Measurements from ENCODE around the gene ZFP28. TPM values are rescaled to one million over a fixed set of nuclear protein-coding genes. Genes with fewer than 3 reads are reported as not detected.
A peak's percentile ranks its signal among the peaks of the same experiment; 100 is the strongest.

The ZFP28 gene
- total RNA-seq (8.0 and 14.9 TPM in 2 replicates), polyA plus RNA-seq (6.1 and 7.5 TPM in 2 replicates), polyA minus RNA-seq (ENCODE audit: low replicate concordance) (3.7 and 6.1 TPM in 2 replicates)
- polyA plus RNA-seq (2012), result 4.4 and 5.4 TPM in 2 replicates

DNA sequence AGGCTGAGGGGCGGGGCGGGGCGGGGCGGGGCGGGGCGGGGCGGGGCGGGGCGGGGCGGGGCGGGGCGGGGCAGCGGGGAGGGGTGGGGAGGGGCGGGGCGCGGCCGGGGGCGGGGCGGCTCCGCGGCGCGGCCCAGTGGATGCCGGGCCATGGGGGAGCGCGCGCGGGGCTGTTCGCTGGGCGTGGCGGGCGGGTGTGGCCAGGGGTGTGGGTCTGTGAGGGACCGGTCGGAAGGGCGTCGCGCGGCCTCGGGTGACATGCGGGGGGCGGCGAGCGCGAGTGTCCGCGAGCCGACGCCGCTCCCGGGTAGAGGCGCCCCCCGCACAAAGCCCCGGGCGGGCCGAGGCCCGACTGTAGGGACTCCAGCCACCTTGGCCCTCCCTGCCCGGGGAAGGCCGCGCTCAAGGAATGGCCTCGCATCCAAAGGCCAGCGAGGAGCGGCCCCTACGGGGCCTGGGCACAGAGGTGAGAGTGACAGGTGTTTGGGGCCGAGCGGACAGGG lies at the start of gene ZFP28:
TSS of gene ZFP28 (plus strand) at position 188 of the 503 bp plus-strand sequence. CDS start at position 259, 71 bp downstream.
- Histone ChIP-seq H4K20me1 (ENCODE audit: control insufficient read depth, extremely low read depth, insufficient read depth, low read length) (no peaks in the 10 kb centered on the region), H3K4me2 (ENCODE audit: extremely low read depth, insufficient read depth, low read length) (peak within 1 kb of the TSS; percentile 92), H3K4me3 (replicated peaks in 1 of 4; ENCODE audit: control extremely low read depth in 1 of 4, insufficient read depth in 1 of 4, low read depth in 3 of 4, low read length in 4 of 4) (peak within 1 kb of the TSS; percentile 84 to 87 (median 86)), H3K79me2 (ENCODE audit: control insufficient read depth, insufficient read depth, low read length) (no peaks in the 10 kb centered on the region), H3K4me1 (ENCODE audit: control insufficient read depth, extremely low read depth, insufficient read depth, low read length) (no peaks in the 10 kb centered on the region), H3K9me3 (ENCODE audit: control insufficient read depth, insufficient read depth, low read depth, low read length) (no peaks in the 10 kb centered on the region), H3K36me3 (ENCODE audit: control insufficient read depth, insufficient read depth, low read length) (peaks cover 9% of the 10 kb centered on the region), H3K27me3 (ENCODE audit: control insufficient read depth, insufficient read depth, low read length) (no peaks in the 10 kb centered on the region), H3K9ac (ENCODE audit: insufficient read depth, low read length) (peak within 1 kb of the TSS; percentile 71), H3K27ac (ENCODE audit: insufficient read depth, low read length) (peak within 1 kb of the TSS; percentile 79), H2AFZ (ENCODE audit: low read length) (peak within 1 kb of the TSS; percentile 99)
- no peak for DNase-seq (ENCODE audit: low read depth in 2 of 2)
- TF ChIP-seq EZH2 (IDR thresholded peaks at IDR 0.05; ENCODE audit: low read length, missing control alignments), result no peak

DNA sequence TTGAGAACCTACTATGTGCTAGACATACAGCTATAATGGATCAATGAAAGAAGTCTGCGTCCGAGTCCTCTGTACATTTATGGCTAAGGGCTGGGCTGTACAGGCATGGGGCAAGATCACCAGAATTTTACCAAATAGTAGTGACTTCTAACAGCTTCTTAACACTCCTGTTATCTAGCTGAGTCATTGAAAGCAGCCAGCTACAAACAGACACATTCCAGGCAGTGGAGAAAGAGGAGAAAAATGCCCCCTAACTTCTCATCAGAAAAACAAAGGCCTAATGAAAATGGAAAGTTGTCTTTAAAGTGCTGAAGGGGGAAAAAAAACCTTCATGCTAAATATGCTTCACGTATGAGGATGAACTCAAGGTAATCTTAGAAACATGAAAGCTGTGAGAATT lies 47.3 kb upstream of the ZFP28 start:
- Histone ChIP-seq H3K4me2 (ENCODE audit: extremely low read depth, insufficient read depth, low read length) (no peak overlapping the region), H2AFZ (ENCODE audit: low read length) (no peak overlapping the region), H3K27ac (ENCODE audit: insufficient read depth, low read length) (no peak overlapping the region), H3K9ac (ENCODE audit: insufficient read depth, low read length) (no peak overlapping the region), H3K79me2 (ENCODE audit: control insufficient read depth, insufficient read depth, low read length) (no peaks in the 10 kb centered on the region), H4K20me1 (ENCODE audit: control insufficient read depth, extremely low read depth, insufficient read depth, low read length) (no peaks in the 10 kb centered on the region), H3K36me3 (ENCODE audit: control insufficient read depth, insufficient read depth, low read length) (no peaks in the 10 kb centered on the region), H3K9me3 (ENCODE audit: control insufficient read depth, insufficient read depth, low read depth, low read length) (no peaks in the 10 kb centered on the region), H3K4me1 (ENCODE audit: control insufficient read depth, extremely low read depth, insufficient read depth, low read length) (no peaks in the 10 kb centered on the region), H3K4me3 (replicated peaks in 1 of 4; ENCODE audit: control extremely low read depth in 1 of 4, insufficient read depth in 1 of 4, low read depth in 3 of 4, low read length in 4 of 4) (no peak overlapping the region), H3K27me3 (ENCODE audit: control insufficient read depth, insufficient read depth, low read length) (no peaks in the 10 kb centered on the region)
- TF ChIP-seq EZH2 (IDR thresholded peaks at IDR 0.05; ENCODE audit: low read length, missing control alignments), result no peak
- TF ChIP-seq, protein P1, sequence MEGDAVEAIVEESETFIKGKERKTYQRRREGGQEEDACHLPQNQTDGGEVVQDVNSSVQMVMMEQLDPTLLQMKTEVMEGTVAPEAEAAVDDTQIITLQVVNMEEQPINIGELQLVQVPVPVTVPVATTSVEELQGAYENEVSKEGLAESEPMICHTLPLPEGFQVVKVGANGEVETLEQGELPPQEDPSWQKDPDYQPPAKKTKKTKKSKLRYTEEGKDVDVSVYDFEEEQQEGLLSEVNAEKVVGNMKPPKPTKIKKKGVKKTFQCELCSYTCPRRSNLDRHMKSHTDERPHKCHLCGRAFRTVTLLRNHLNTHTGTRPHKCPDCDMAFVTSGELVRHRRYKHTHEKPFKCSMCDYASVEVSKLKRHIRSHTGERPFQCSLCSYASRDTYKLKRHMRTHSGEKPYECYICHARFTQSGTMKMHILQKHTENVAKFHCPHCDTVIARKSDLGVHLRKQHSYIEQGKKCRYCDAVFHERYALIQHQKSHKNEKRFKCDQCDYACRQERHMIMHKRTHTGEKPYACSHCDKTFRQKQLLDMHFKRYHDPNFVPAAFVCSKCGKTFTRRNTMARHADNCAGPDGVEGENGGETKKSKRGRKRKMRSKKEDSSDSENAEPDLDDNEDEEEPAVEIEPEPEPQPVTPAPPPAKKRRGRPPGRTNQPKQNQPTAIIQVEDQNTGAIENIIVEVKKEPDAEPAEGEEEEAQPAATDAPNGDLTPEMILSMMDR (conservative IDR thresholded peaks at IDR 0.05 in 1 of 2, IDR thresholded peaks at IDR 0.05 in 1 of 2; ENCODE audit: low read depth in 1 of 2, low read length in 2 of 2), result no peak
- DNase-seq (ENCODE audit: low read depth in 2 of 2), result peak in 1 of 2 donors; percentile 47

DNA sequence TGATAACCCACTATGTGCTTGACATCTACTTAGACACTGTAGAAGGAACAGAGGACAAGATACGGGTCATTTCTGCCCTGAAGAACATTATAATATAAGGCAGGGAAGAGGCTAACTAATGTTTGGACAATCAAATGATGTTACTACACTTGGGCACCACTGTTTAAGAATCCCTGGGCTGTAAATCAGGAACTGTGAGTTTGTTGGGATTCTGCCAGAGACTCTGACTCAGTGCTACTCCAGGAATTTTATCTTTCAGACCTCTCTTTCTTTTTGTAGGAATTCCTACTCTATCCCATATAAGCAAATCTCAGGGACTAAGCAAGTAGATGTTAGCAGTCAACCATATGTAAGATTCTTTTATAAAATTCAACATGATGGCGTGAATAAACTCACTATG lies 34.2 kb upstream of the ZFP28 start:
- Histone ChIP-seq H2AFZ (ENCODE audit: low read length) (no peak overlapping the region), H3K9me3 (ENCODE audit: control insufficient read depth, insufficient read depth, low read depth, low read length) (no peaks in the 10 kb centered on the region), H3K9ac (ENCODE audit: insufficient read depth, low read length) (no peak overlapping the region), H3K4me1 (ENCODE audit: control insufficient read depth, extremely low read depth, insufficient read depth, low read length) (peaks cover 4% of the 10 kb centered on the region), H3K27ac (ENCODE audit: insufficient read depth, low read length) (no peak overlapping the region), H3K79me2 (ENCODE audit: control insufficient read depth, insufficient read depth, low read length) (no peaks in the 10 kb centered on the region), H3K27me3 (ENCODE audit: control insufficient read depth, insufficient read depth, low read length) (no peaks in the 10 kb centered on the region), H3K36me3 (ENCODE audit: control insufficient read depth, insufficient read depth, low read length) (no peaks in the 10 kb centered on the region), H4K20me1 (ENCODE audit: control insufficient read depth, extremely low read depth, insufficient read depth, low read length) (no peaks in the 10 kb centered on the region), H3K4me3 (replicated peaks in 1 of 4; ENCODE audit: control extremely low read depth in 1 of 4, insufficient read depth in 1 of 4, low read depth in 3 of 4, low read length in 4 of 4) (no peak overlapping the region), H3K4me2 (ENCODE audit: extremely low read depth, insufficient read depth, low read length) (no peak overlapping the region)
- peak; percentile 9 to 65 for DNase-seq (ENCODE audit: low read depth in 2 of 2)
- TF ChIP-seq, protein P1 (conservative IDR thresholded peaks at IDR 0.05 in 1 of 2, IDR thresholded peaks at IDR 0.05 in 1 of 2; ENCODE audit: low read depth in 1 of 2, low read length in 2 of 2), result no peak
- TF ChIP-seq EZH2 (IDR thresholded peaks at IDR 0.05; ENCODE audit: low read length, missing control alignments), result no peak

Measured in fibroblast of lung (primary cell).